Stimulated activated CD8-positive, alpha-beta memory T cell treated with anti-CD3 and anti-CD28 coated beads, Interleukin-4, amount 100 ng/mL, for 4 hours (primary cell): ENCODE results near the gene SPI1.

ENCODE experiments used
- DNase-seq, 2 donors: peaks; one replicate each; pipeline ENCODE4 v3.0.0-alpha.2; 2020; ENCODE audit warnings: low read depth in 2 of 2, low spot score in 1 of 2

Gene SPI1

GRCh38 chr11:47388697-47389576 lies 10.6 kb upstream of the SPI1 start:
- no peak for DNase-seq

- no peak for DNase-seq
These were observed 9.8 kb upstream of the SPI1 start for GRCh38 chr11:47387944-47388696.

GRCh38 chr11:47384498-47384897 lies 6.2 kb upstream of the SPI1 start:
- no peak for DNase-seq

GRCh38 chr11:47383071-47383470 lies 4.7 kb upstream of the SPI1 start:
- no peak for DNase-seq

- DNase-seq = no peak
These were observed 1.7 kb upstream of the SPI1 start for GRCh38 chr11:47380078-47380477.

- no peak for DNase-seq
These were observed 970 bp upstream of the SPI1 start for GRCh38 chr11:47379317-47379716.

- DNase-seq = no peak
These were observed 456 bp upstream of the SPI1 start for GRCh38 chr11:47378836-47379170.

- no peak for DNase-seq
These were observed 757 bp downstream of the SPI1 start for GRCh38 chr11:47377571-47378009.

- no peak for DNase-seq
These were observed 1.6 kb downstream of the SPI1 start for GRCh38 chr11:47376525-47377371.

- DNase-seq = no peak
These were observed 2.2 kb downstream of the SPI1 start for GRCh38 chr11:47376107-47376524.

- no peak for DNase-seq
These were observed 2.7 kb downstream of the SPI1 start for GRCh38 chr11:47375546-47376085.

- DNase-seq = no peak
These were observed 3.3 kb downstream of the SPI1 start for GRCh38 chr11:47375020-47375419.

GRCh38 chr11:47374720-47375019 lies 3.7 kb downstream of the SPI1 start:
- DNase-seq = no peak

- DNase-seq = peak; percentile 64 to 76
These were observed 4.2 kb downstream of the SPI1 start for GRCh38 chr11:47373876-47374719.

- DNase-seq = no peak
These were observed 5.9 kb downstream of the SPI1 start for GRCh38 chr11:47372422-47372821.

GRCh38 chr11:47369676-47370075 lies 8.7 kb downstream of the SPI1 start:
- DNase-seq = no peak

GRCh38 chr11:47366020-47366490 lies 12.3 kb downstream of the SPI1 start:
- DNase-seq = no peak

GRCh38 chr11:47361419-47361818 lies 16.9 kb downstream of the SPI1 start:
- DNase-seq = no peak

- DNase-seq = no peak
These were observed 18.0 kb downstream of the SPI1 start for GRCh38 chr11:47360341-47360740.

GRCh38 chr11:47359586-47359985 lies 18.8 kb downstream of the SPI1 start:
- no peak for DNase-seq
